Ascending aorta (tissue), 2 donors: ENCODE data around the gene UPK1B. TPM values are rescaled to one million over a fixed set of nuclear protein-coding genes. Genes with fewer than 3 reads are reported as not detected.

Source experiments
- DNase-seq, 2 donors: peaks; one replicate each; pipeline ENCODE4 v3.0.0-alpha.2; 2019; ENCODE audit warnings: low spot score in 2 of 2
- H3K27ac ChIP-seq, 2 donors: fragments of 200-600 bp; sonication (generic); one replicate each; pipeline ENCODE4 v1.5.1; 2016 to 2017; ENCODE audit warnings: mild to moderate bottlenecking in 1 of 2
- H3K27me3 ChIP-seq: fragments of 200-600 bp; sonication (generic); one replicate; pipeline ENCODE4 v1.5.1; 2017
- H3K36me3 ChIP-seq, 2 donors: fragments of 200-600 bp; sonication (generic); one replicate each; pipeline ENCODE4 v1.5.1; 2016
- H3K4me1 ChIP-seq, 2 donors: fragments of 200-600 bp; sonication (generic); one replicate each; pipeline ENCODE4 v1.5.1; 2016 to 2017; ENCODE audit warnings: mild to moderate bottlenecking in 1 of 2
- H3K4me3 ChIP-seq, 2 donors: fragments of 200-600 bp; sonication (generic); one replicate each; pipeline ENCODE4 v1.5.1; 2016 to 2017; ENCODE audit warnings: mild to moderate bottlenecking in 1 of 2
- H3K9me3 ChIP-seq, 2 donors: fragments of 200-600 bp; sonication (generic); one replicate each; pipeline ENCODE4 v1.5.1; 2016
- intact Hi-C: fragments of 100-400 bp; cut with DNase I; formaldehyde crosslinking; loops from one replicate; pipeline ENCODE4 v1.15.1; 2023
- total RNA-seq: library from RNA; depleted of rRNA; stranded (reverse); fragments of >200 nt; gene quantifications from one replicate; pipeline ENCODE4 v1.1.0, GENCODE V29; 2016
- TF ChIP-seq, protein P1 (sequence below), 3 experiments: fragments of 200-600 bp in 2 of 3; fragments of 450-650 bp in 1 of 3; sonication (generic) in 2 of 3; IDR thresholded peaks; one replicate each; pipeline ENCODE4 v1.5.1; 2016 to 2019; ENCODE audit warnings: antibody characterized with exemption in 3 of 3, mild to moderate bottlenecking in 1 of 3, moderate library complexity in 1 of 3

UPK1B gene
- total RNA-seq, 1 donor from 2014 or later, result not detected

DNA sequence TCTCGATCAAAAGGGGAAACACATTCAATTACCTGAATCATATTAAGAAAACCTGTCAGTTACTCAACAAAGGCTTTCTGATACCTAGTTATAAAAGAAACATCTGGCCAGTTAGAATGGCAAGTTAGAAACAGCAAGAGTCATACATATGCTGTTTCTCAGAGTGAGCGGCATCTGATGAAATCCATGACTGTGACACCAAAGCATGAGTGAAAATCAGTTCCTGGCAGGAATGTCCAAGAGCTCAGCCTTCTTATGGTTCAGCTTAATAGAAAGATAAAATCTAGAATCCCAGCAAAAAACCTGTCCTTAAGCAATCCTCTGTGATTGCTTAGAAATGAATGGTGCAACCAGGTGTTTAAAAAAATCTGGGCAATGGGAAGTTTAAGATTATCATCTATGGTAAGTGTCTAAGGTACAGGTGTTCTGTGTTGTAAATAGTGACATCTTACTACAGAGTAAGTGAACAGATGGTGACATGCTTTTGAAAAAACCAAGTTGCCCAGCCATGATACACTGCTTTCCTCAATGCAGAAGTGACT, 48.5 kb downstream of the UPK1B start:
- H3K27me3 ChIP-seq, result no peaks in the 10 kb centered on the region
- no peak for DNase-seq
- intact Hi-C loops, result no loop called here
- TF ChIP-seq, protein P1, sequence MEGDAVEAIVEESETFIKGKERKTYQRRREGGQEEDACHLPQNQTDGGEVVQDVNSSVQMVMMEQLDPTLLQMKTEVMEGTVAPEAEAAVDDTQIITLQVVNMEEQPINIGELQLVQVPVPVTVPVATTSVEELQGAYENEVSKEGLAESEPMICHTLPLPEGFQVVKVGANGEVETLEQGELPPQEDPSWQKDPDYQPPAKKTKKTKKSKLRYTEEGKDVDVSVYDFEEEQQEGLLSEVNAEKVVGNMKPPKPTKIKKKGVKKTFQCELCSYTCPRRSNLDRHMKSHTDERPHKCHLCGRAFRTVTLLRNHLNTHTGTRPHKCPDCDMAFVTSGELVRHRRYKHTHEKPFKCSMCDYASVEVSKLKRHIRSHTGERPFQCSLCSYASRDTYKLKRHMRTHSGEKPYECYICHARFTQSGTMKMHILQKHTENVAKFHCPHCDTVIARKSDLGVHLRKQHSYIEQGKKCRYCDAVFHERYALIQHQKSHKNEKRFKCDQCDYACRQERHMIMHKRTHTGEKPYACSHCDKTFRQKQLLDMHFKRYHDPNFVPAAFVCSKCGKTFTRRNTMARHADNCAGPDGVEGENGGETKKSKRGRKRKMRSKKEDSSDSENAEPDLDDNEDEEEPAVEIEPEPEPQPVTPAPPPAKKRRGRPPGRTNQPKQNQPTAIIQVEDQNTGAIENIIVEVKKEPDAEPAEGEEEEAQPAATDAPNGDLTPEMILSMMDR (IDR thresholded peaks at IDR 0.05), result no peak
- H3K4me3 ChIP-seq, result no peak overlapping the region
- no peak overlapping the region for H3K27ac ChIP-seq
- H3K9me3 ChIP-seq, result no peaks in the 10 kb centered on the region
- no peaks in the 10 kb centered on the region for H3K4me1 ChIP-seq
- H3K36me3 ChIP-seq, result peaks cover 34 to 66% of the 10 kb centered on the region in 2 donors

- Histone ChIP-seq H3K4me1 (no peaks in the 10 kb centered on the region), H3K27ac (no peak overlapping the region), H3K9me3 (no peaks in the 10 kb centered on the region), H3K27me3 (no peaks in the 10 kb centered on the region), H3K36me3 (peaks cover 29 to 71% of the 10 kb centered on the region in 2 donors), H3K4me3 (no peak overlapping the region)
- no peak for DNase-seq
- TF ChIP-seq, protein P1 (IDR thresholded peaks at IDR 0.05), result no peak
- intact Hi-C loops, result no loop called here
Observed at GRCh38 chr3:119222391-119222790, 49.0 kb downstream of the UPK1B start.

- Histone ChIP-seq H3K9me3 (no peaks in the 10 kb centered on the region), H3K27ac (no peak overlapping the region), H3K36me3 (peaks cover 30 to 71% of the 10 kb centered on the region in 2 donors), H3K27me3 (no peaks in the 10 kb centered on the region), H3K4me1 (no peaks in the 10 kb centered on the region), H3K4me3 (no peak overlapping the region)
- intact Hi-C loops, result no loop called here
- TF ChIP-seq, protein P1 (IDR thresholded peaks at IDR 0.05), result no peak
- no peak for DNase-seq
Observed at GRCh38 chr3:119223511-119223910, 50.1 kb downstream of the UPK1B start.

- no peaks in the 10 kb centered on the region for H3K4me1 ChIP-seq
- TF ChIP-seq, protein P1 (IDR thresholded peaks at IDR 0.05), result no peak
- DNase-seq, result no peak
- H3K27ac ChIP-seq, result no peak overlapping the region
- H3K4me3 ChIP-seq, result no peak overlapping the region
- H3K36me3 ChIP-seq, result peaks cover 41 to 72% of the 10 kb centered on the region in 2 donors
- no peaks in the 10 kb centered on the region for H3K27me3 ChIP-seq
- intact Hi-C loops, result no loop called here
- no peaks in the 10 kb centered on the region for H3K9me3 ChIP-seq
Observed at GRCh38 chr3:119225121-119225520, 51.7 kb downstream of the UPK1B start.

- intact Hi-C loops, result no loop called here
- TF ChIP-seq, protein P1 (IDR thresholded peaks at IDR 0.05), result no peak
- no peak for DNase-seq
- H3K27ac ChIP-seq, result no peak overlapping the region
- peaks cover 40 to 64% of the 10 kb centered on the region in 2 donors for H3K36me3 ChIP-seq
- no peak overlapping the region for H3K4me3 ChIP-seq
- H3K27me3 ChIP-seq, result no peaks in the 10 kb centered on the region
- H3K9me3 ChIP-seq, result no peaks in the 10 kb centered on the region
- H3K4me1 ChIP-seq, result no peaks in the 10 kb centered on the region
Observed at GRCh38 chr3:119227070-119227850, 53.9 kb downstream of the UPK1B start.
